ENCODE measurements around the gene CREBBP. TPM values are rescaled to one million over a fixed set of nuclear protein-coding genes. Genes with fewer than 3 reads are reported as not detected.

Gene CREBBP
- total and polyA plus RNA-seq, 9 of the 15 experiments (the other 6 are each of a cell fraction or from before 2014, with no cell fraction given) = 0.70 to 24.8 (median 5.6) TPM

DNA sequence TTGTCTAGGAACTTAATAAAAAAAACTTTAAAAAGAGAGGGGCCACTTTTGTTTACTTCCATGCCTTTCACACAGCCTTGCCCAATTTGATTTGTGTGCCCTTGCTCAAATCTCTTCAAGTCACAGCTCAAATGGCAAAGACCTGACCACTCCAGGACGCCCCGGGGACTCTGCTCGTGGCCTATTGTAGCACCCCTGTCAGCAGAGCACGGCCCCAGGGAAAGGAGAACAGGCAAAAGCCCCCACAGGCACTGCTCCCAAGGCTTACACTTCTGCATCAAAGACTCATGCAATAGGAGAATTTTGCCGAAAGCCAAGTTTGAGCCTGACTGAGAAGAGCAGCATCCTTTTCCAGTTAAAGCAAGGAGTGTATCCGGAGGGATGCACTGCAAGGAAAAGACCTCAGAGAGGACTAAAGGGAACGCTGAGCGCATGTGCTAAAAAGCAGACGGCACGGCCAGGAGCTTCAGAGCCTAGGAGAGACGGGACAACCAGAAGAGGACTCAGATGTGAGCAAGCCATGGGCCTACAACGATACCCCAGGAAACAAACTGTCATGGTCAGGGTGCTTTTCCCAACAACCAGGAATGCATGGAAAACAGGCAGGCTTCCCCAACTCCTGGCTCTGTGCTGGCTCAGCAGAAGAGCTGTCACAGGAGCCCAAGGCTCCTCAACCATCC, 8.2 kb downstream of the CREBBP start:
- peaks cover 49% of the 10 kb centered on the region for H4K20me1 ChIP-seq (replicated peaks; ENCODE audit: control insufficient read depth, insufficient read depth, low read length)
- FAIRE-seq (no peak), DNase-seq (ENCODE audit: extremely low read depth in 1 of 4, low spot score in 3 of 4) (no peak), ATAC-seq (no peak)
- H3K79me2 ChIP-seq (ENCODE audit: control insufficient read depth, insufficient read depth, low read length) = peaks cover 99% of the 10 kb centered on the region
- peaks cover 4% of the 10 kb centered on the region for H3K9me1 ChIP-seq (ENCODE audit: control insufficient read depth, insufficient read depth, low read length)
- H3K27ac ChIP-seq (ENCODE audit: extremely low read depth, low read depth, low read length) = no peak overlapping the region
- H3K4me1 ChIP-seq (replicated peaks in 1 of 2; ENCODE audit: control insufficient read depth in 2 of 2, insufficient read depth in 2 of 2, low read length in 2 of 2) = peaks cover 7 to 26% of the 10 kb centered on the region in 2 experiments; a peak in 4 of 5 replicates
- ChIA-PET POLR2A (interaction anchor here (0.5 to 8.4 kb wide), 6 partner anchors 7 to 1925 kb away, joined by 3 to 86 read pairs (median 4); partner anchors contain the start of genes CREBBP and GLYR1), CTCF (ENCODE audit: low intra/inter-chr PET ratio) (no interaction called here)
- BruUV-seq (replicated peaks) = no TSS peak
- H3K36me3 ChIP-seq (ENCODE audit: control insufficient read depth, insufficient read depth, low read length) = no peaks in the 10 kb centered on the region
- no peak overlapping the region for H3K4me3 ChIP-seq
- no peak for TF ChIP-seq SETDB1 (IDR thresholded peaks at IDR 0.05; ENCODE audit: low read length)
- 0 out of 2 replicates have a peak, but pooled peaks have one; percentile 3 for TF ChIP-seq C11orf30 (IDR thresholded peaks at IDR 0.05; ENCODE audit: low read depth)
- in situ Hi-C loops (cut with MboI) (no loop called here), intact Hi-C loops (cut with micrococcal nuclease) (loop anchor here (5.0 kb wide), 1 partner anchor 90 kb away; no protein-coding TSS in a partner anchor)
- no peaks in the 10 kb centered on the region for H3K9me3 ChIP-seq (replicated peaks; ENCODE audit: control insufficient read depth, insufficient read depth, low read depth, low read length)
- WGBS (ENCODE audit: insufficient coverage, low coverage, missing lambda C conversion rate) = 83% methylated on average over 12 of the region's 12 CpGs
- H3K4me2 ChIP-seq (ENCODE audit: insufficient read depth, low read length) = no peak overlapping the region
- no peak overlapping the region for H2AFZ ChIP-seq (ENCODE audit: low read depth, low read length)
- peak overlapping the region in 1 of 2 experiments; percentile 53; a peak in 1 of 4 replicates for H3K9ac ChIP-seq (ENCODE audit: insufficient read depth in 1 of 2, low read depth in 2 of 2, low read length in 2 of 2)
- no peaks in the 10 kb centered on the region for H3K27me3 ChIP-seq (ENCODE audit: control insufficient read depth in 2 of 2, insufficient read depth in 2 of 2, low read length in 2 of 2)

DNA sequence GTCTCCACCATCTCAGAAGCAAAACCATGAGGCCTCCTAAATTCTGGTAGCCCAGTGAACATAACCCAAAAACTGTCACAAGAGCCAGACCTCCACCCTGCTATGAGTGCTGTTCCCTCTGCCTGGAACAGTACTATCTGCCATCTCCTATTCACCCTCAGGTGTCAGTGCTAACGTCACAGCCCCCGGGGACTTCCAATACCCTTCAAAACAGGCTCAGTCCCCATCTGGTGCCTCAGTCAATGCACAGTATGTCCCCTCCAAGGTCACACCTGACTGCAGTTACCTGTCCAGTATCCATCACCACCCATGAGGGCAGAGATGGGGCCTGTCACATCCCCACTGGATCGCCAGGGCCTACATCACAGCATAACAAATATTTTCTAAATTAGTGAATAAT, 11.5 kb downstream of the CREBBP start:
- POLR2A ChIA-PET = interaction anchor here (1.6 to 7.7 kb wide), 2 partner anchors 7 to 11 kb away, joined by 4 to 86 read pairs; no protein-coding TSS in a partner anchor
- Histone ChIP-seq H3K27me3 (ENCODE audit: control insufficient read depth in 2 of 2, insufficient read depth in 2 of 2, low read length in 2 of 2) (no peaks in the 10 kb centered on the region), H2AFZ (ENCODE audit: low read depth, low read length) (no peak overlapping the region), H3K9me1 (ENCODE audit: control insufficient read depth, insufficient read depth, low read length) (no peaks in the 10 kb centered on the region), H3K9me3 (replicated peaks; ENCODE audit: control insufficient read depth, insufficient read depth, low read depth, low read length) (no peaks in the 10 kb centered on the region), H3K27ac (ENCODE audit: extremely low read depth, low read depth, low read length) (no peak overlapping the region), H3K9ac (ENCODE audit: insufficient read depth in 1 of 2, low read depth in 2 of 2, low read length in 2 of 2) (no peak overlapping the region; a peak in 1 of 4 replicates), H3K4me1 (replicated peaks in 1 of 2; ENCODE audit: control insufficient read depth in 2 of 2, insufficient read depth in 2 of 2, low read length in 2 of 2) (peaks cover 15 to 26% of the 10 kb centered on the region in 2 experiments), H3K4me2 (ENCODE audit: insufficient read depth, low read length) (no peak overlapping the region), H3K4me3 (no peak overlapping the region), H4K20me1 (replicated peaks; ENCODE audit: control insufficient read depth, insufficient read depth, low read length) (peaks cover 37% of the 10 kb centered on the region; the same call in 1 of the 2 replicates), H3K79me2 (ENCODE audit: control insufficient read depth, insufficient read depth, low read length) (peaks cover 99% of the 10 kb centered on the region), H3K36me3 (ENCODE audit: control insufficient read depth, insufficient read depth, low read length) (no peaks in the 10 kb centered on the region)
- BruUV-seq (replicated peaks) = no TSS peak
- ATAC-seq (no peak), FAIRE-seq (no peak), DNase-seq (ENCODE audit: extremely low read depth in 1 of 4, low spot score in 3 of 4) (no peak)
- CTCF ChIA-PET (ENCODE audit: low intra/inter-chr PET ratio) = no interaction called here
- WGBS (ENCODE audit: insufficient coverage, low coverage, missing lambda C conversion rate) = 89% methylated on average over 3 of the region's 3 CpGs
- intact Hi-C loops (cut with micrococcal nuclease) = no loop called here
- in situ Hi-C loops (cut with MboI) = no loop called here
- TF ChIP-seq BMI1 (IDR thresholded peaks at IDR 0.05; ENCODE audit: low read length) (no peak), CXXC5 (CRISPR knock-in tag; IDR thresholded peaks at IDR 0.05) (no peak), ZNF134 (CRISPR knock-in tag; conservative IDR thresholded peaks at IDR 0.05) (no peak), PML (IDR thresholded peaks at IDR 0.05; ENCODE audit: low read length) (no peak), DIDO1 (tag; IDR thresholded peaks at IDR 0.05; ENCODE audit: low read depth) (no peak), BCL6 (CRISPR knock-in tag; IDR thresholded peaks at IDR 0.05) (no peak), ZC3H11A (IDR thresholded peaks at IDR 0.05; ENCODE audit: low read depth, low read length) (no peak), PYGO2 (tag; IDR thresholded peaks at IDR 0.05) (no peak), NCOA1 (IDR thresholded peaks at IDR 0.05; ENCODE audit: low read depth) (no peak), ATF7 (IDR thresholded peaks at IDR 0.05) (no peak), BHLHE40 (IDR thresholded peaks at IDR 0.05; ENCODE audit: low read length) (no peak)
- TF ChIP-seq, protein P1, sequence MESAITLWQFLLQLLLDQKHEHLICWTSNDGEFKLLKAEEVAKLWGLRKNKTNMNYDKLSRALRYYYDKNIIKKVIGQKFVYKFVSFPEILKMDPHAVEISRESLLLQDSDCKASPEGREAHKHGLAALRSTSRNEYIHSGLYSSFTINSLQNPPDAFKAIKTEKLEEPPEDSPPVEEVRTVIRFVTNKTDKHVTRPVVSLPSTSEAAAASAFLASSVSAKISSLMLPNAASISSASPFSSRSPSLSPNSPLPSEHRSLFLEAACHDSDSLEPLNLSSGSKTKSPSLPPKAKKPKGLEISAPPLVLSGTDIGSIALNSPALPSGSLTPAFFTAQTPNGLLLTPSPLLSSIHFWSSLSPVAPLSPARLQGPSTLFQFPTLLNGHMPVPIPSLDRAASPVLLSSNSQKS (CRISPR knock-in tag; IDR thresholded peaks at IDR 0.05) = no peak
- TF ChIP-seq, protein P2, sequence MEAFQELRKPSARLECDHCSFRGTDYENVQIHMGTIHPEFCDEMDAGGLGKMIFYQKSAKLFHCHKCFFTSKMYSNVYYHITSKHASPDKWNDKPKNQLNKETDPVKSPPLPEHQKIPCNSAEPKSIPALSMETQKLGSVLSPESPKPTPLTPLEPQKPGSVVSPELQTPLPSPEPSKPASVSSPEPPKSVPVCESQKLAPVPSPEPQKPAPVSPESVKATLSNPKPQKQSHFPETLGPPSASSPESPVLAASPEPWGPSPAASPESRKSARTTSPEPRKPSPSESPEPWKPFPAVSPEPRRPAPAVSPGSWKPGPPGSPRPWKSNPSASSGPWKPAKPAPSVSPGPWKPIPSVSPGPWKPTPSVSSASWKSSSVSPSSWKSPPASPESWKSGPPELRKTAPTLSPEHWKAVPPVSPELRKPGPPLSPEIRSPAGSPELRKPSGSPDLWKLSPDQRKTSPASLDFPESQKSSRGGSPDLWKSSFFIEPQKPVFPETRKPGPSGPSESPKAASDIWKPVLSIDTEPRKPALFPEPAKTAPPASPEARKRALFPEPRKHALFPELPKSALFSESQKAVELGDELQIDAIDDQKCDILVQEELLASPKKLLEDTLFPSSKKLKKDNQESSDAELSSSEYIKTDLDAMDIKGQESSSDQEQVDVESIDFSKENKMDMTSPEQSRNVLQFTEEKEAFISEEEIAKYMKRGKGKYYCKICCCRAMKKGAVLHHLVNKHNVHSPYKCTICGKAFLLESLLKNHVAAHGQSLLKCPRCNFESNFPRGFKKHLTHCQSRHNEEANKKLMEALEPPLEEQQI (IDR thresholded peaks at IDR 0.05) = no peak

Measured in K562 (cell line).